Glutamatergic neuron (in vitro differentiated cells): ENCODE results near the gene CIAO2A. TPM values are rescaled to one million over a fixed set of nuclear protein-coding genes. Genes with fewer than 3 reads are reported as not detected.
A peak's percentile ranks its signal among the peaks of the same experiment; 100 is the strongest.

Experiments
- DNase-seq: peaks from one replicate; pipeline ENCODE4 v3.0.0; 2022
- H3K27ac Mint-ChIP-seq: one replicate; pipeline ENCODE4 v1.8.0; 2020; ENCODE audit warnings: mild to moderate bottlenecking, mixed read lengths, inconsistent platforms; ENCODE audit not compliant: unreplicated experiment
- H3K27me3 Mint-ChIP-seq: one replicate; pipeline ENCODE4 v1.8.0; 2020; ENCODE audit warnings: mild to moderate bottlenecking, moderate library complexity, mixed read lengths, inconsistent platforms; ENCODE audit not compliant: unreplicated experiment
- H3K36me3 Mint-ChIP-seq: one replicate; pipeline ENCODE4 v1.8.0; 2020; ENCODE audit warnings: mild to moderate bottlenecking, mixed read lengths, inconsistent platforms; ENCODE audit not compliant: unreplicated experiment
- H3K4me1 Mint-ChIP-seq: one replicate; pipeline ENCODE4 v1.8.0; 2020; ENCODE audit warnings: mild to moderate bottlenecking, low read depth, mixed read lengths, inconsistent platforms; ENCODE audit not compliant: unreplicated experiment
- H3K4me3 Mint-ChIP-seq: one replicate; pipeline ENCODE4 v1.8.0; 2020; ENCODE audit warnings: mild to moderate bottlenecking, mixed read lengths, inconsistent platforms; ENCODE audit not compliant: unreplicated experiment
- H3K9me3 Mint-ChIP-seq: one replicate; pipeline ENCODE4 v1.8.0; 2020; ENCODE audit warnings: mild to moderate bottlenecking, moderate library complexity, mixed read lengths, inconsistent platforms; ENCODE audit not compliant: unreplicated experiment
- total RNA-seq: library from RNA; stranded (reverse); fragmentation: NEBNext Ultra II Directional; extraction: Animal tissue kit (Norgen Biotek cat#: 25700); gene quantifications from one replicate; pipeline ENCODE4 v1.2.1, GENCODE V29; 2021; ENCODE audit not compliant: unreplicated experiment
- TF ChIP-seq, protein P1 (sequence below): fragments of 200-600 bp; sonication (generic); IDR thresholded peaks from one replicate; pipeline ENCODE4 v1.5.0; 2021; ENCODE audit not compliant: partially characterized antibody, unreplicated experiment

Gene CIAO2A
- total RNA-seq, 1 donor from 2014 or later = 35.5 TPM

DNA sequence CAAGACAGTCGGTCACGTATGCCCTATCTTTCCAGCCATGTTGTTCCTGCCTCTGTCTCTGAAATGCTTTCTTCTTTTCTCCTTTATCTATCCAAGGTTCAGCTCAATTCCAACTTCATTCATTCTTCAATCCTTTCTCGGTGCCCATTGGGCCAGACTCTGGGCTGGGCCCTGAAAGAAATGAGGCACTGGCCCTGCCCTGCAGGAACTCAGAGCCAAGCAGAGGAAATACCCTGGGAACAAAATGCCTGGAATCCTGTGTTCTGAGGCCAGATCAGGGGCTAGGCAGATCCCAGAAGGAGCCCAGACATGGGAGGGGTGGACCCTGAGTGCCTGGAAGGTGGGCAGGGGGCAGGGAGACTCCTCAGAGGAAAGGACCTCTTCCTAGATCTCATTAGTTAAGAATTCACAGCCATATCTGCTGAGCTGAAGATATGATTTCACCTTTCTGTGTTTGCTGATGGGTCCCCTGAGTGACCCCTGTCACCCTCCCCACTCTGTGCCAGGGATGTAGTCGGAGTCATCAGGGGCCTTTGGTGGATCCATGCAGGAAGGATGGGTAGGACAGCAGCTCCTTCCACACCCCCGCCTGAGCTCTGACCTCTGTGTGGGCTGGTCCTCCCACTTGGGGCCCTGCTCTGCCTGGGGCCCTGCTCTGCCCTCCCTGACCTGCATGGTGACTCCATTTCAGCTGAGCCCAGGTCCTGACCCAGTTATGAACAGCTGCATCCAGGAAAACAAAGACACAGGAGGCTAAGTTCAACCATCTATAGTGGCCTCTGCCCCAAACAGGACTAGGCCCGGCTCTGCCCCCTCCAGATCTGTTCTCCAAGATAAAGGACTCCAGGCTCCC is 42.0 kb downstream of the CIAO2A start:
- no peak for DNase-seq
- Mint-ChIP-seq H3K27ac (no peak overlapping the region), H3K4me3 (no peak overlapping the region), H3K27me3 (peaks cover 3% of the 10 kb centered on the region), H3K9me3 (peaks cover 6% of the 10 kb centered on the region), H3K36me3 (no peaks in the 10 kb centered on the region), H3K4me1 (peaks cover 5% of the 10 kb centered on the region)
- TF ChIP-seq, protein P1, sequence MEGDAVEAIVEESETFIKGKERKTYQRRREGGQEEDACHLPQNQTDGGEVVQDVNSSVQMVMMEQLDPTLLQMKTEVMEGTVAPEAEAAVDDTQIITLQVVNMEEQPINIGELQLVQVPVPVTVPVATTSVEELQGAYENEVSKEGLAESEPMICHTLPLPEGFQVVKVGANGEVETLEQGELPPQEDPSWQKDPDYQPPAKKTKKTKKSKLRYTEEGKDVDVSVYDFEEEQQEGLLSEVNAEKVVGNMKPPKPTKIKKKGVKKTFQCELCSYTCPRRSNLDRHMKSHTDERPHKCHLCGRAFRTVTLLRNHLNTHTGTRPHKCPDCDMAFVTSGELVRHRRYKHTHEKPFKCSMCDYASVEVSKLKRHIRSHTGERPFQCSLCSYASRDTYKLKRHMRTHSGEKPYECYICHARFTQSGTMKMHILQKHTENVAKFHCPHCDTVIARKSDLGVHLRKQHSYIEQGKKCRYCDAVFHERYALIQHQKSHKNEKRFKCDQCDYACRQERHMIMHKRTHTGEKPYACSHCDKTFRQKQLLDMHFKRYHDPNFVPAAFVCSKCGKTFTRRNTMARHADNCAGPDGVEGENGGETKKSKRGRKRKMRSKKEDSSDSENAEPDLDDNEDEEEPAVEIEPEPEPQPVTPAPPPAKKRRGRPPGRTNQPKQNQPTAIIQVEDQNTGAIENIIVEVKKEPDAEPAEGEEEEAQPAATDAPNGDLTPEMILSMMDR = no peak

- peaks cover 5% of the 10 kb centered on the region for H3K9me3 Mint-ChIP-seq
- DNase-seq = no peak
- H3K4me3 Mint-ChIP-seq = no peak overlapping the region
- peaks cover 5% of the 10 kb centered on the region for H3K4me1 Mint-ChIP-seq
- H3K27ac Mint-ChIP-seq = no peak overlapping the region
- H3K27me3 Mint-ChIP-seq = peaks cover 4% of the 10 kb centered on the region
- TF ChIP-seq, protein P1 = no peak
- no peaks in the 10 kb centered on the region for H3K36me3 Mint-ChIP-seq
Observed at GRCh38 chr15:64051093-64051402, 42.6 kb downstream of the CIAO2A start.

- Mint-ChIP-seq H3K9me3 (peaks cover 2% of the 10 kb centered on the region), H3K36me3 (no peaks in the 10 kb centered on the region), H3K27ac (no peak overlapping the region), H3K27me3 (peaks cover 4% of the 10 kb centered on the region), H3K4me3 (no peak overlapping the region), H3K4me1 (peaks cover 5% of the 10 kb centered on the region)
- DNase-seq = peak; percentile 24
- TF ChIP-seq, protein P1 = no peak
Observed at GRCh38 chr15:64050281-64051092, 43.2 kb downstream of the CIAO2A start.

DNA sequence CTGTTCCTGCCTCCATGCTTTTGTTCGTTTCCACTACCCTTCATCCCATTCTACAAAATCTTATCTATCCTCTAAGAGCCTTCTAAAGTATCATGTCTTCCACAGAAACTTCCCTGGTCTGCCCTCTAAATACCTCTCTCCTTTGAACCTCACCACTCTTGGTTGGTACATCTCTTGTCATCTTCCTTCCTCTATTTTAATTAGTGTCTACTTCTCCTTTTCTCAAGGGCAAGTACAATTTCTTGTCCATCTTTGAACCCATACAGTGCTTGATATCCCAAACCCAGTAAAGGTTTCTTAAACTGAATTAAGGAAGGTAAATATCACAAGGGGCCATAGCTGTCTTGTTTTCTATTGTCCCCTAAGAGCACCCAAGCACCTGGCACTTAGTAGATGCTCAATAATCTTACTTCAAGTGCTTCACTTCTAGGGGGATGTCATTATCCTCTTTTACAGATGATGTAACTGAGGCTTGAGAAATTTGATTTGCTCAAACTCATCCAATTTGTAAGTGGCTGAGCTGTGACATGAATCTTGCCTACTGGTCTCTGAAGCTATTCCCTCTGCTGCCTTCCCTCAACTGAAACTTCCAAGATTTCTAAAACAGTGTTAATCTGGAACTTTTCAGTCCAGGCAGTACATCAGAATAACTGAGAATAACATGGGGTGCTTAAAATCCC is 44.7 kb downstream of the CIAO2A start:
- Mint-ChIP-seq H3K4me3 (no peak overlapping the region), H3K9me3 (peaks cover 4% of the 10 kb centered on the region), H3K27me3 (peaks cover 4% of the 10 kb centered on the region)

More for the DNA sequence above, 44.7 kb downstream of the CIAO2A start:
- TF ChIP-seq, protein P1 = no peak
- no peak for DNase-seq
- Mint-ChIP-seq H3K36me3 (no peaks in the 10 kb centered on the region), H3K4me1 (peaks cover 5% of the 10 kb centered on the region), H3K27ac (no peak overlapping the region)
